ENCODE data around the gene TRIM43.
"Not testable (repeated sequence)": the region's sequence is repeated elsewhere in the genome, so short reads cannot be mapped to it uniquely, and the experiment has no call there.

DNA sequence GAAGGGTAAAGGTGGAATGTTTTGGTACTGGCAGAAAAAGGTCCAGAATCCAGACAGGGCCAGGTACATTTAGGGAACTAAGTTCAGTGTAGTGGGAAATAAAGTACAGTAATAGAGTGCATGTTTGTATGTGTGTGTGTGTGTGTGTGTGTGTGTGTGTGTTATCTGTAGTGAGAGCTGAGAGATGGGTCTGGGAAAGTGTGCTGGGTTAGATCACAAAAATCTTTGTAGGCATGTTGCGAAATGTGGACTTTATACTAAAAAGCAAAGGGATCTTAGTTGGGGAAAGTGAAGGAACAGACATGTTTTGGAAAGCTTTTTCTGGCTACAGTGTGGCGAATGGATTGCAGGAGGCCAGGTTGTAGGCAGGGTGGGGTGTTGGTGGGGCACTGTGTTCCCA, 53.5 kb downstream of the TRIM43 start:
- not testable (repeated sequence) for TF ChIP-seq CTCF (conservative IDR thresholded peaks at IDR 0.05; ENCODE audit: low read depth, low read length); SMC3 (IDR thresholded peaks at IDR 0.05; ENCODE audit: low read depth, low read length); RCOR1 (IDR thresholded peaks at IDR 0.05; ENCODE audit: insufficient replicate concordance, low read length); MAZ (IDR thresholded peaks at IDR 0.05; ENCODE audit: borderline replicate concordance, low read depth, low read length); RFX5 (IDR thresholded peaks at IDR 0.05; ENCODE audit: low read depth, low read length); POLR2A (IDR thresholded peaks at IDR 0.05; ENCODE audit: low read depth, low read length)
- TF ChIP-seq, protein P1, sequence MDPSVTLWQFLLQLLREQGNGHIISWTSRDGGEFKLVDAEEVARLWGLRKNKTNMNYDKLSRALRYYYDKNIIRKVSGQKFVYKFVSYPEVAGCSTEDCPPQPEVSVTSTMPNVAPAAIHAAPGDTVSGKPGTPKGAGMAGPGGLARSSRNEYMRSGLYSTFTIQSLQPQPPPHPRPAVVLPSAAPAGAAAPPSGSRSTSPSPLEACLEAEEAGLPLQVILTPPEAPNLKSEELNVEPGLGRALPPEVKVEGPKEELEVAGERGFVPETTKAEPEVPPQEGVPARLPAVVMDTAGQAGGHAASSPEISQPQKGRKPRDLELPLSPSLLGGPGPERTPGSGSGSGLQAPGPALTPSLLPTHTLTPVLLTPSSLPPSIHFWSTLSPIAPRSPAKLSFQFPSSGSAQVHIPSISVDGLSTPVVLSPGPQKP (IDR thresholded peaks at IDR 0.05; ENCODE audit: borderline replicate concordance, low read depth, low read length) = not testable (repeated sequence)

Measured in IMR-90 (cell line).